K562 (cell line): ENCODE data around the gene MINDY3. TPM values are rescaled to one million over a fixed set of nuclear protein-coding genes. Genes with fewer than 3 reads are reported as not detected.

Experiments
- E2F6 ChIP-seq, 2 experiments: IDR thresholded peaks; 2 replicates each; pipeline ENCODE4 v1.6.1; 2011; ENCODE audit warnings: borderline replicate concordance in 1 of 2, control low read depth in 1 of 2, low read depth in 1 of 2, low read length in 1 of 2, mild to moderate bottlenecking in 1 of 2, mixed read lengths in 1 of 2, moderate library complexity in 1 of 2; ENCODE audit not compliant: insufficient read depth in 1 of 2, insufficient read length in 1 of 2, poor library complexity in 1 of 2, severe bottlenecking in 1 of 2; ENCODE audit errors: extremely low read depth in 1 of 2
- GATAD2B ChIP-seq: fragments of 450-650 bp; IDR thresholded peaks from 2 replicates; pipeline ENCODE4 v1.6.1; 2017; ENCODE audit warnings: mild to moderate bottlenecking, borderline replicate concordance
- POLR2A ChIP-seq: fragments of 450-650 bp; conservative IDR thresholded peaks from 2 replicates; pipeline ENCODE4 v1.6.1; 2016
- RBM15 ChIP-seq: fragments of 200-400 bp; formaldehyde crosslinking; IDR thresholded peaks from 2 replicates; pipeline ENCODE4 v1.6.1; 2018; ENCODE audit warnings: mild to moderate bottlenecking, low read length, moderate library complexity; ENCODE audit not compliant: insufficient read depth
- RBM34 ChIP-seq: fragments of 200-400 bp; formaldehyde crosslinking; IDR thresholded peaks from 2 replicates; pipeline ENCODE4 v1.6.1; 2018; ENCODE audit warnings: low read length, borderline replicate concordance; ENCODE audit not compliant: insufficient read depth
- polyA plus RNA-seq, 8 experiments: library from polyadenylated mRNA; depleted of rRNA in 4 of 8; stranded (reverse) in 5 of 8; unstranded in 3 of 8; fragments of >200 nt; fragmentation: Nextera tagmentation in 2 of 8; fragmentation: Illumina TruSeq in 1 of 8; extraction: Ambion mirVana in 2 of 8; extraction: Trizol in 1 of 8; gene quantifications; 2 replicates each; pipeline versions ENCODE4 v1.2.1 to v1.2.3, GENCODE V29; 2011 to 2014; ENCODE audit warnings: inconsistent platforms in 1 of 8, missing spikeins in 1 of 8
- total RNA-seq, 7 experiments: library from RNA; depleted of rRNA in 6 of 7; stranded (reverse); fragments of >200 nt in 6 of 7; fragmentation: Illumina TruSeq in 2 of 7; extraction: Trizol in 2 of 7; gene quantifications; 2 replicates each; pipeline versions ENCODE4 v1.2.1 to v1.2.3, GENCODE V29; 2011 to 2021; ENCODE audit warnings: low replicate concordance in 1 of 7
- TF ChIP-seq, protein P1 (sequence below), 2 experiments: fragments of 450-650 bp; formaldehyde crosslinking in 1 of 2; IDR thresholded peaks; 2 replicates each; pipeline versions ENCODE4 v1.4.0 to v1.6.1; 2014 to 2020; ENCODE audit warnings: mild to moderate bottlenecking in 2 of 2, borderline replicate concordance in 1 of 2, low read depth in 1 of 2
- TF ChIP-seq, protein P2 (sequence below), 2 experiments: IDR thresholded peaks in 1 of 2; conservative IDR thresholded peaks in 1 of 2; 2 replicates each; pipeline ENCODE4 v1.6.1; 2016; ENCODE audit warnings: low read depth in 2 of 2, mild to moderate bottlenecking in 1 of 2, missing compliant biosample characterization in 1 of 2, missing genetic modification characterization in 1 of 2, moderate library complexity in 1 of 2

MINDY3 gene
- total and polyA plus RNA-seq, 9 of the 15 experiments (the other 6 are each of a cell fraction or from before 2014, with no cell fraction given) = 14.0 to 35.9 (median 23.6) TPM

DNA sequence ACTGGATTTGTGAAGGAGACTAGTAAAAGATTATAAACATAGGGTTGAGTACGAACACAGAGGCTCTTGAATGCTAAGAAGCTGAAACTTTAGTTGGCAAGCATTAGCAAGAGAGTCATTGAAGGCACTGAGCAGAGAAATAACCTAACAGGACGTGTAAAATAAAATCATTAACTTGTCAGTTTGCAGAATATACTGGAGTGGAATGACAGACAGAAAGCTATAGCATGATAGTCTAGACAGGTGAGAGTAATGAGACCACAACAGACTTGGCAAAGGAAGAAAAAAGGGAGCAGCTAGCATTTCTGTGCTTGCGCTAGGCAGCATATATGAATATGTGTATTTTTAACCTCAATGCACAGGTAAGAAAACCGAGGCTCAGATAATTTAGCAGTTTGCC, 30.8 kb downstream of the MINDY3 start (continued):
- TF ChIP-seq, protein P1, sequence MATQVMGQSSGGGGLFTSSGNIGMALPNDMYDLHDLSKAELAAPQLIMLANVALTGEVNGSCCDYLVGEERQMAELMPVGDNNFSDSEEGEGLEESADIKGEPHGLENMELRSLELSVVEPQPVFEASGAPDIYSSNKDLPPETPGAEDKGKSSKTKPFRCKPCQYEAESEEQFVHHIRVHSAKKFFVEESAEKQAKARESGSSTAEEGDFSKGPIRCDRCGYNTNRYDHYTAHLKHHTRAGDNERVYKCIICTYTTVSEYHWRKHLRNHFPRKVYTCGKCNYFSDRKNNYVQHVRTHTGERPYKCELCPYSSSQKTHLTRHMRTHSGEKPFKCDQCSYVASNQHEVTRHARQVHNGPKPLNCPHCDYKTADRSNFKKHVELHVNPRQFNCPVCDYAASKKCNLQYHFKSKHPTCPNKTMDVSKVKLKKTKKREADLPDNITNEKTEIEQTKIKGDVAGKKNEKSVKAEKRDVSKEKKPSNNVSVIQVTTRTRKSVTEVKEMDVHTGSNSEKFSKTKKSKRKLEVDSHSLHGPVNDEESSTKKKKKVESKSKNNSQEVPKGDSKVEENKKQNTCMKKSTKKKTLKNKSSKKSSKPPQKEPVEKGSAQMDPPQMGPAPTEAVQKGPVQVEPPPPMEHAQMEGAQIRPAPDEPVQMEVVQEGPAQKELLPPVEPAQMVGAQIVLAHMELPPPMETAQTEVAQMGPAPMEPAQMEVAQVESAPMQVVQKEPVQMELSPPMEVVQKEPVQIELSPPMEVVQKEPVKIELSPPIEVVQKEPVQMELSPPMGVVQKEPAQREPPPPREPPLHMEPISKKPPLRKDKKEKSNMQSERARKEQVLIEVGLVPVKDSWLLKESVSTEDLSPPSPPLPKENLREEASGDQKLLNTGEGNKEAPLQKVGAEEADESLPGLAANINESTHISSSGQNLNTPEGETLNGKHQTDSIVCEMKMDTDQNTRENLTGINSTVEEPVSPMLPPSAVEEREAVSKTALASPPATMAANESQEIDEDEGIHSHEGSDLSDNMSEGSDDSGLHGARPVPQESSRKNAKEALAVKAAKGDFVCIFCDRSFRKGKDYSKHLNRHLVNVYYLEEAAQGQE (IDR thresholded peaks at IDR 0.05; ENCODE audit: borderline replicate concordance) = no peak
- TF ChIP-seq, protein P1 (CRISPR knock-in tag; IDR thresholded peaks at IDR 0.05; ENCODE audit: low read depth) = no peak
- no peak for TF ChIP-seq E2F6 (IDR thresholded peaks at IDR 0.05; ENCODE audit: borderline replicate concordance in 1 of 2, extremely low read depth in 1 of 2, insufficient read depth in 1 of 2, insufficient read length in 1 of 2, low read depth in 1 of 2, low read length in 1 of 2, poor library complexity in 1 of 2, severe bottlenecking in 1 of 2)
- no peak for TF ChIP-seq RBM15
- TF ChIP-seq GATAD2B = no peak
- TF ChIP-seq, protein P2, sequence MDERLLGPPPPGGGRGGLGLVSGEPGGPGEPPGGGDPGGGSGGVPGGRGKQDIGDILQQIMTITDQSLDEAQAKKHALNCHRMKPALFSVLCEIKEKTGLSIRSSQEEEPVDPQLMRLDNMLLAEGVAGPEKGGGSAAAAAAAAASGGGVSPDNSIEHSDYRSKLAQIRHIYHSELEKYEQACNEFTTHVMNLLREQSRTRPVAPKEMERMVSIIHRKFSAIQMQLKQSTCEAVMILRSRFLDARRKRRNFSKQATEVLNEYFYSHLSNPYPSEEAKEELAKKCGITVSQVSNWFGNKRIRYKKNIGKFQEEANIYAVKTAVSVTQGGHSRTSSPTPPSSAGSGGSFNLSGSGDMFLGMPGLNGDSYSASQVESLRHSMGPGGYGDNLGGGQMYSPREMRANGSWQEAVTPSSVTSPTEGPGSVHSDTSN (CRISPR knock-in tag; IDR thresholded peaks at IDR 0.05; ENCODE audit: low read depth) = no peak
- TF ChIP-seq, protein P2 (tag; conservative IDR thresholded peaks at IDR 0.05; ENCODE audit: low read depth) = no peak
- TF ChIP-seq RBM34 = no peak
- no peak for TF ChIP-seq POLR2A
